Loucy (cell line): ENCODE measurements around the gene COBLL1.

Source experiments
- EZH2phosphoT487 ChIP-seq: fragments of 200-600 bp; IDR thresholded peaks from 2 replicates; pipeline ENCODE4 v1.6.1; 2018; ENCODE audit warnings: antibody characterized with exemption, mild to moderate bottlenecking, moderate library complexity, borderline replicate concordance
- TF ChIP-seq, protein P1 (sequence below): fragments of 200-600 bp; sonication (generic); conservative IDR thresholded peaks from 2 replicates; pipeline ENCODE4 v1.5.1; 2014; ENCODE audit warnings: mild to moderate bottlenecking, antibody characterized with exemption, low read length

DNA sequence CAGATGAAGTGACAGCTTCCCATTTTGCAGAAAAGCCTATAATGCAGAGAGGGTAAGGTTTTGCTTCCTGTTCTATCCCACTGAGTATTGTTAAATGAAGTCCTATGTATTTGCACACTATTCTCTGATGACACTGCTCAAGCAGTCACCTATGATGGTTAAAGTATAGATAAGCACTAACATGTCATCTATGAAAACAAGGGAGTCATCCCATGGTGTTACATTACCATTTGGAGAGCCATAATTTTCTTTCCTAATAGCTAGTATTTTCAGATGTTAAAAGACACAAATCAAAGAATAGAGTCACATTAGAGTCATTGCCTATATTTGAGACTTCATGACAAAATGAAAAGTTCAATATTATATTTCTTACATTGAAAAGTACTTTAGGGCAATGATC is 177.6 kb downstream of the COBLL1 start:
- TF ChIP-seq, protein P1, sequence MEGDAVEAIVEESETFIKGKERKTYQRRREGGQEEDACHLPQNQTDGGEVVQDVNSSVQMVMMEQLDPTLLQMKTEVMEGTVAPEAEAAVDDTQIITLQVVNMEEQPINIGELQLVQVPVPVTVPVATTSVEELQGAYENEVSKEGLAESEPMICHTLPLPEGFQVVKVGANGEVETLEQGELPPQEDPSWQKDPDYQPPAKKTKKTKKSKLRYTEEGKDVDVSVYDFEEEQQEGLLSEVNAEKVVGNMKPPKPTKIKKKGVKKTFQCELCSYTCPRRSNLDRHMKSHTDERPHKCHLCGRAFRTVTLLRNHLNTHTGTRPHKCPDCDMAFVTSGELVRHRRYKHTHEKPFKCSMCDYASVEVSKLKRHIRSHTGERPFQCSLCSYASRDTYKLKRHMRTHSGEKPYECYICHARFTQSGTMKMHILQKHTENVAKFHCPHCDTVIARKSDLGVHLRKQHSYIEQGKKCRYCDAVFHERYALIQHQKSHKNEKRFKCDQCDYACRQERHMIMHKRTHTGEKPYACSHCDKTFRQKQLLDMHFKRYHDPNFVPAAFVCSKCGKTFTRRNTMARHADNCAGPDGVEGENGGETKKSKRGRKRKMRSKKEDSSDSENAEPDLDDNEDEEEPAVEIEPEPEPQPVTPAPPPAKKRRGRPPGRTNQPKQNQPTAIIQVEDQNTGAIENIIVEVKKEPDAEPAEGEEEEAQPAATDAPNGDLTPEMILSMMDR, result no peak
- no peak for TF ChIP-seq EZH2phosphoT487
